Hematopoietic multipotent progenitor cell (in vitro differentiated cells): Measurements from ENCODE around the gene PEPD. TPM values are rescaled to one million over a fixed set of nuclear protein-coding genes. Genes with fewer than 3 reads are reported as not detected.

ENCODE experiments used
- DNase-seq, 3 donors: peaks; one replicate each; pipeline ENCODE4 v3.0.0-alpha.2; 2011 to 2015; ENCODE audit warnings: low read depth in 2 of 3, low spot score in 2 of 3
- total RNA-seq: library from RNA; depleted of rRNA; stranded (reverse); fragments of >200 nt; gene quantifications from one replicate; pipeline ENCODE4 v1.2.3, GENCODE V29; 2012

The PEPD gene
- total RNA-seq, 1 donor = 41.7 TPM

- no peak for DNase-seq
Measured at GRCh38 chr19:33412601-33413425, 108.8 kb downstream of the PEPD start.

DNA sequence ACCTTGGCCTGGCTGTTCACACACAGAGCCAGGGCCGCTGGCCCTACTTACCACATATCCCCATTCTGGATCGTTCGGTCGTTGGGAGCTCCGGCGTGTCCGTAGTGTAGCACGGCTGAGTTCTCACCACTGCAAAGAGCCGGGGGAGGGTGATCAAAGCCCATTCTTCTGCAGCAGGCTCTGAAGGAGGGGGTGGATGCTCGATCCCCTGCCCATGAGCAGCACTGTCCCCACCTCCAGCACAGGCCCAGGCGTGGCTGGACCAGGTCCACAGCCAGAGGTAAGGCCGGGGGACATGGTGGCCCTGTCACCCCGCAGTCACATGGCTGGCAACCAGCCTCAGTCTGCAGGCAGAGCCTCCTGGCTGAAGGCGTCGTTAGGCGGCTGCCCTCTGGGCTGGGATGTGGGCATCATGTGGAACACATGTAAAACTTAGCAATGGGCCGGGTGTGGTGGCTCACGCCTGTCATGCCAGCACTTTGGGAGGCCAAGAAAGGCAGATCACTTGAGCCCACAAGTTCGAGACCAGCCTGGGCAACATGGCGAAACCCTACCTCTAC is 109.9 kb downstream of the PEPD start:
- DNase-seq = no peak

DNA sequence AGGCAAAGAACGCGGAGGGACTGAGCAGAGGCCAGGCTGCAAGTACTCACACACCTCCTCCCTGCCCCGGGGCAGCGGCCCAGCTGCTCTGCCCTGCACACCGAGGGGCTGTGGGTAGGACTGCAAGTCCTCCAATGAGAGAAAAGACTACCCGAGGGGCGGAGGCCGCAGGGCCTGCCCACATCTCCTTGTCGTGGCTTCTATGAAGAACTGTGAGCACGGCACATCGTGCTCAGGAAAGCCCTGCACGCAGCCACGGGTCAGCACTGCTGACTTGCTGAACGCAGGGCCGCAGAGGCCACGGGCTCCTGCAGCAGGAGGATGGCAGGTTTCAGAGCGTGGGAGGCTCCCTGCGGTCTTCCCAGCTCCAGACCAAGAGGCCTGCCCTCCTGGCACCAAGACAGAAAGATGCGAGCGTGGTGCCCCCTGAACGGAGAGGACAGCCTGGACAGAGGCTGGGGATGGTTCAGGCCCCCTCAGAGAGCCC is 110.6 kb downstream of the PEPD start:
- no peak for DNase-seq

- no peak for DNase-seq
Measured at GRCh38 chr19:33409906-33410685, 111.5 kb downstream of the PEPD start.

GRCh38 chr19:33408538-33409434 is 112.8 kb downstream of the PEPD start:
- DNase-seq = no peak

DNA sequence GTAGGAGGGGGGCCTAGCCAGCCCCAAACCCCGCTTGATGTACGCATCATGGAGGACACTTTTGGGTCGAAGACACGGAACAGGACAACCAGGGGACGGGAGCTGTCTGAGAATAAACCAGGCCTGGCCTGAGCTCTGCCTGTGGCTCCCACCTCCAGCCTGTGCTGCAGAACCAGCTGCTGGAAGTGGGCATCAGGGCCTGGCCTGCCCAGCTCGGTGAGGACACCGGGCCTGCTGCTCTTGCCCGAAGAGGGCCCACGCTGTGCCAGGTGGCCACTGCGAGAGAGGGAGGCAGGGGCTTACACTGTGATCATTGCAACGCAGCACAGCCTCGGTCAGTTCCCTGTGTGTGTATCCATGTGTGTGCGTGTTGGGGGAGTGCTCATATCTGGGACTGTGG is 113.5 kb downstream of the PEPD start:
- no peak for DNase-seq

DNA sequence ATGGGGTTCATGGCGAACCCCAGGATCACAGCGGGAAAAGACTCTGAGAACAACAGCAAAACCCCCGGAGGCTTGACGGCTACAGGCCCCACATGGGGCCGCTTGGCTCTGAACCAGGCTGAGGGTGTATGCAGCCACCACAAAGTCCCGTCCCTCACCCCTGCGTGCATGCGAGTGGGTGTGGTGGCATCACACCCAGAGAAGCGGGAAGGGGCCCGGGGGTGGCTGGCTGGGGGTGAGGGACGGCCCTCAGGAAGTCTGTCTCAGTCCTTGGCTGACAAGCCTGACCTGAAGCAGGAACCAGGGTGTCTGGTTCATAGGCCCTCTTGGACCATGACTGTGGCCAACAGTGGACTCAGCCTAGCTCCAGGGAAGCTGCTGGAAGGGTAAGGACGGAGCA is 113.9 kb downstream of the PEPD start:
- DNase-seq = no peak

DNA sequence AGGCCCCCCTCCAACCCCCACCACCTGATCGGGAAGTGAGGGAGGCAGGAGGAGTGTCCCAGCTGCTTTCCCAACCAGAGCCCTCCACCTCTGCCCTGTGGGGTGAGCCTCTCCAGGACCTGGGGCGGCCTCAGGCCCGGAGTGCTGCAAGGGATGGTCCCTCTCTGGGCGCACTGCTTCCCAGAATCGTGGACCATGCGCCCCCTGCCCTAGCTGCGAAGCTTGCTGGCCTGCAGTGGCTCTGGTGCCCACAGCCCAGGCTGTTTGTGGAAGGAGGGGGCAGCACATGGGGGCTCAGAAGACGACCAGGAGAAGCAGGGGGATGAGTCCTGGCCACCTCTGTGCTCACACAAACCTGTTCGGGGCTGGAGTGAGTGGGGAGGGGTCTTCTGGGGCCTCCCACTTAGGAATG is 114.4 kb downstream of the PEPD start:
- DNase-seq = no peak

- DNase-seq = peak; percentile 43 to 61 (median 58)
Measured at GRCh38 chr19:33406521-33407139, 115.0 kb downstream of the PEPD start.

DNA sequence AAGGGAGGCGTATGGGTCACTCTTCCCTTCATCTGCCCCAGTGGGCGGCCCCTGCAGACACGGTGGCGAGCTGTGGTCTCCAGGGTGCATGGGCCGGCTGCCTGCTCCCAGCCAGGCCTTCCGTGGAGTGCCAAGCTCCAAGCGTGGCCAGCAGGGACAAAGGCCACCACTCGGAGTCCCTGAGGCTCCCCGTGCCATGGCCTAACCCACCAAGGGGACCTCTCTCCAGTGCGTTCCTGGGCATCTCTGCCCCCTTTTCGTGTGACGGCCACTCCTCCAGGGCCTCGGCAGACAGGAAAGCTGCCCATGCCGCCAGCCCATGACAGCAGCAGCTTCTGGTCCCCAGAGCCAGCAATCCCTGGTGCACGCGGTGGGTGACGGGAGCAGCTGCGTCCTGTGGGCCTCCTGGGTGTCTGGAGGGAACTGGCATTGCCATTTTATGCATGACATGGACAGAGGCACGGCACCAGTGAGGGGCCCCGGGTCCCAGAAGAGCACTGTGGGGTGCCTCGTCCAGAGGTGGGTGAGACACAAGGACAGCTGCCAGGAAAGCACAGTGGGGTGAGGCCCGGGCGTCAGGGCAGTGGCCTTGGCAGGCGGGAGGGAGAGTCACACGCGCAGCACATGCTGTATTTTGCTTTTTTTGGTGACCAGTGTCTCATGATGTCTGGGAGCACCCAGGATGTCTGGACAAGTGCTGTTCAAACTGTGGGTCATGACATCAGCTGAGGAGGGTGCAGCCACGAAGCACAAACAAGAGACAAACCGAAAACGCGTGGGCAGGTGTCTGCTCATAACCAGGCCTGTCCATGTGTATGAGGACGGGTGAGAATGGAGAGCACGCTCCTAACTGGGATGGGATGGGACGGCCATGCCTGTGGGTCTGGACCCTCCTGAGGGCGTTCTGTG is 115.8 kb downstream of the PEPD start:
- no peak for DNase-seq

GRCh38 chr19:33405254-33405552 is 116.4 kb downstream of the PEPD start:
- DNase-seq = no peak

- DNase-seq = no peak
Measured at GRCh38 chr19:33404506-33405253, 116.9 kb downstream of the PEPD start.

- no peak for DNase-seq
Measured at GRCh38 chr19:33403973-33404304, 117.7 kb downstream of the PEPD start.

GRCh38 chr19:33403221-33403972 is 118.2 kb downstream of the PEPD start:
- no peak for DNase-seq

DNA sequence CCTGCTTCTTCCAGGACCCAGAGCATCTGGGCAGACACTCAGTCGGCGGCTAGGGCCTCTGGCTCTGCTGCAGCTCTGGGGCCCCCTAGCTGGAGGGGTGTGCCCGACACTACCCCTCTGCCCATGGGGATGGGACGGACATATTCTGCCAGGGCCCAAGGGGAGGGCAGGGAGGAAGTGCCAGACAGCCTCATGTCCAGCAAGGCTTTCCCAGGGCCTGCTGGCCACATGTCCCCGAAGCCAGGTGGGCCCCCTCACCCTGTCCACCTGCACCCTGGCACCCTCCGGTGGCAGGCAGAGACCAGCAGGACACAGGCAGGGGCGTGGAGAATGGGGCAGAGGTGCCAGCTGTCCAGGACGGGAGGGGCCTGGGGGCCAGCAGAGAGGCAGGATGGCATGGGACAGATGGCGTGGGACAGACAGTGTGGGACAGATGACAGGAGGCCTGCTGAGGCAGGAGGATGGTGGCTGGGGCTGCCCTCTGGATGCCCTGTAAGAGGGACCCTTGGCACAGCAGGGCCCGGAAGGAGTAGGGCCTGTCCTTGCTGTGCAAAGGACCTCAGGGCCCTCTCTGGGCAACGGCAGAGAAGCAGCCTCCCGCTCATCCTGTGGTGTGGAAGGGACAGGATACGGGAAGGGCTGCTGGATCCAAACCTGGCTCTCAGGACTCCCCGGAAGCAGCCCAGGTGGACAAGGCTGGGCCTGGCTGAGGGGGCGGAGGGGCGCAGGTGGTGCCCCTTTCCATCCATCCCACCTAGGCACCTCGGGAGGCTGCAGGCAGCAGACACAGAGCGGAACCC is 119.0 kb downstream of the PEPD start:
- peak in 1 of 3 donors; percentile 13 for DNase-seq

DNA sequence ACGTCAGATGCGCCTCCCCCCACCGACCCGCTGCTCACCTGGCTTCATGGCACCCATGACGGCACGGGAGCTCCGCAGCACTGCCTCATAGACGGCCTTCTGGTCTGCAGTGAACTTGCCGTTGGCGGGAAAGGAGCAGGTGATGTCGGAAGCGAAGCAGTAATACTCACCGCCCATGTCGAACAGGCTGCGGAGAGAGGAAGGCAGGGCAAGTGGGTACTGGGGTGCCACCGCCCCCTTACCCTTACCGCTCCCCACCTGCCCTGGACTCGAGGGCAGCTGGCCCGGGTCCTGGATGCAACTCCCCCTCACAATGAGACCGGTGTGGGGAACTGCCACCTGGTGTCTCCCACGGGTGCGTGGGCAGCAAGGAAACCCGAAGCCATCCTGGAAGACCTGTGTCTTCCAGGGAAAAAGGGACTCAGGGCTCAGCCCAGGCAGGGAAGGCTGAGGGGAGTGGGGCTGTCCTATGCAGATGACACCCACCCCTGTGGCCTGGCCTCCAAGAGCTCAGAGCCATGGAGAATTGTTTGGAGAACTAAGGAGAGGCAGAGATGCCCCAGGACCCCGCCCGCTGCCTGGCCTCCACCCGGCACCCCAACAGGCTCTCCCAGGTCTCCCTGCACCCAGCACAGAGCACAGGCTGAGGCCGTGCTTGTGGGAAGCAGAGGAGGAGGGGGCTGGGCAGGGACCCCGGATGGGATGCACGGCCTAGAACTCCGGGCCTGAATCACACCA is 119.7 kb downstream of the PEPD start:
- no peak for DNase-seq
